HepG2 (cell line): ENCODE measurements around the gene EIF5. TPM values are rescaled to one million over a fixed set of nuclear protein-coding genes. Genes with fewer than 3 reads are reported as not detected.

Source experiments
- FLYWCH1 ChIP-seq: sonication (generic); formaldehyde crosslinking; IDR thresholded peaks from 2 replicates; pipeline ENCODE4 v1.8.1; 2023; ENCODE audit warnings: mild to moderate bottlenecking, missing genetic modification reagents
- FOXK2 ChIP-seq: fragments of 450-650 bp; IDR thresholded peaks from 2 replicates; pipeline ENCODE4 v1.6.1; 2016
- HNF4A ChIP-seq: sonication (generic); formaldehyde crosslinking; IDR thresholded peaks from 2 replicates; pipeline ENCODE4 v1.4.0; 2020; ENCODE audit warnings: missing genetic modification reagents
- KAT7 ChIP-seq: IDR thresholded peaks from 2 replicates; pipeline ENCODE4 v1.6.1; 2018; ENCODE audit warnings: borderline replicate concordance, missing compliant biosample characterization
- KDM3A ChIP-seq: IDR thresholded peaks from 2 replicates; pipeline ENCODE4 v1.6.1; 2018; ENCODE audit warnings: low read depth, missing compliant biosample characterization
- KLF9 ChIP-seq: IDR thresholded peaks from 2 replicates; pipeline ENCODE4 v1.6.1; 2016; ENCODE audit warnings: low read depth
- NFKBIZ ChIP-seq: IDR thresholded peaks from 2 replicates; pipeline ENCODE4 v1.6.1; 2018; ENCODE audit warnings: missing genetic modification reagents, missing compliant biosample characterization
- NFYC ChIP-seq: IDR thresholded peaks from 2 replicates; pipeline ENCODE4 v1.6.1; 2016; ENCODE audit warnings: missing genetic modification reagents, missing compliant biosample characterization
- RBFOX2 ChIP-seq: fragments of 200-400 bp; formaldehyde crosslinking; IDR thresholded peaks from 2 replicates; pipeline ENCODE4 v1.6.1; 2017; ENCODE audit warnings: low read depth, mild to moderate bottlenecking, low read length
- RNF2 ChIP-seq: fragments of 450-650 bp; conservative IDR thresholded peaks from 2 replicates; pipeline ENCODE4 v1.6.1; 2016; ENCODE audit warnings: low read depth
- TFAP4 ChIP-seq: sonication (generic); IDR thresholded peaks from 2 replicates; pipeline ENCODE4 v1.6.1; 2016; ENCODE audit warnings: low read depth, borderline replicate concordance
- ZBTB3 ChIP-seq: sonication (generic); formaldehyde crosslinking; IDR thresholded peaks from 2 replicates; pipeline ENCODE4 v1.4.0; 2020; ENCODE audit warnings: low read depth, mild to moderate bottlenecking, moderate library complexity, missing genetic modification reagents, borderline replicate concordance
- ZNF607 ChIP-seq: sonication (generic); formaldehyde crosslinking; IDR thresholded peaks from 2 replicates; pipeline ENCODE4 v1.5.1; 2020; ENCODE audit warnings: missing genetic modification reagents, mild to moderate bottlenecking, borderline replicate concordance
- ZNF768 ChIP-seq: sonication (generic); formaldehyde crosslinking; IDR thresholded peaks from 2 replicates; pipeline ENCODE4 v1.4.0; 2020; ENCODE audit warnings: missing genetic modification reagents
- ZSCAN12 ChIP-seq: sonication (generic); formaldehyde crosslinking; IDR thresholded peaks from 2 replicates; pipeline ENCODE4 v1.9.0; 2021; ENCODE audit warnings: mild to moderate bottlenecking, missing genetic modification reagents
- polyA plus RNA-seq, 8 experiments: library from polyadenylated mRNA; depleted of rRNA in 3 of 8; stranded (reverse) in 7 of 8; unstranded in 1 of 8; fragments of >200 nt; fragmentation: Illumina TruSeq in 4 of 8; extraction: Trizol in 4 of 8; gene quantifications; 2 replicates each; pipeline versions ENCODE4 v1.2.1 to v1.2.3, GENCODE V29; 2011 to 2016; ENCODE audit warnings: low read depth in 4 of 8, missing spikeins in 1 of 8, mixed read lengths in 1 of 8; ENCODE audit not compliant: insufficient read depth in 1 of 8
- total RNA-seq, 5 experiments: library from RNA; depleted of rRNA; stranded (reverse); fragments of >200 nt; fragmentation: Illumina TruSeq; extraction: Trizol; gene quantifications; 2 replicates each; pipeline ENCODE4 v1.2.3, GENCODE V29; 2016; ENCODE audit warnings: low read depth in 1 of 5
- TF ChIP-seq, protein P1 (sequence below): sonication (generic); formaldehyde crosslinking; IDR thresholded peaks from 2 replicates; pipeline ENCODE4 v1.4.0; 2020; ENCODE audit warnings: missing genetic modification reagents
- TF ChIP-seq, protein P2 (sequence below): sonication (generic); formaldehyde crosslinking; IDR thresholded peaks from 2 replicates; pipeline ENCODE4 v1.4.0; 2020; ENCODE audit warnings: missing genetic modification reagents, mild to moderate bottlenecking, borderline replicate concordance
- TF ChIP-seq, protein P3 (sequence below): sonication (generic); formaldehyde crosslinking; IDR thresholded peaks from 2 replicates; pipeline ENCODE4 v1.5.1; 2020; ENCODE audit warnings: mild to moderate bottlenecking, missing genetic modification reagents, moderate library complexity
- TF ChIP-seq, protein P4 (sequence below): sonication (generic); formaldehyde crosslinking; IDR thresholded peaks from 2 replicates; pipeline ENCODE4 v1.4.0; 2020; ENCODE audit warnings: low read depth, mild to moderate bottlenecking, missing genetic modification reagents

The EIF5 gene
- total and polyA plus RNA-seq, 2 of the 13 experiments (the other 11 are each of a cell fraction or from before 2014, with no cell fraction given): 189 to 281 TPM

DNA sequence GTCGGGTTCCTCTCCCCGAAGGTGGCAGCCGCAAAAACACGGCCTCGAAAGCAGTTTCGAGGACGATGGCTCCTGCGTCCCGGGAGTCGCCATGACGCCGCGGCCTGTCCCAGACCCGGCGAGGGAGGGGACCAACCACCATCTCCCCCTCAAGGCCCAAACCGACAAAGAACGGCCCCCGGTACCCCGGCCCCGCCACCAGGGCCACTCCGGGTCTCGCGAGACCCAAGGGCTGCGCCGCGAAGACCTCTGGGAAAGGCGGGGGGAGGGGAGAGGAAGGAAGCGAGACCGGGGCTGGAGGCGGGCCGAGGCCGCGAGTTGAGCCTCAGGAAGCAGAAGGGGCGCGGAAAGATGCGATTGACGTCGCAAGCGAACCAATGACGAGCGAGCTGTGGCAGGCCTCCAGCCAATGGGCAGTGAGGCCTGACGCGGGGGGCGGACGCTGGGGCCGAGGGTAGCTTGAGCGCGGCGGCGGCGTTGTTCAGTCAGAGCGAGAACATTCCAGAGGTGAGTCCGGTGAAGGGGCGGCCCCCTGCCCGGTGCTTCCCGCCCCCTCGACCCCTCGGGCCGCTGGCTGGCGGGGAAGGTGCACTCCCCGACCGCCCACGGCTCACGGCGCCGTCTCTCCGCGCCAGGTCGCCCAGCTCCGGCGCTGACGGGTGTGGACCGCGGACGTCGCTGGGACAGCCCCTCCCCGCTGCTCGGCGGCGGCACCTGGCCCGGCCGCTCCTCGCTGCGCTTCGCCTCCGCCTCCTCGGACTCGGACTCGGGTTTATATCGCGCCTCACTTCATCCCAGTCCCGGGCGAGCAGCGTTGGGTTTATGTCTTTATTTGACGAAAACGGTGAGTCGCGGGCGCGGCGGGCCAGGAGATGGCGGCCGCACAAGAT, at the start of gene EIF5 (continued):
- TF ChIP-seq, protein P1, sequence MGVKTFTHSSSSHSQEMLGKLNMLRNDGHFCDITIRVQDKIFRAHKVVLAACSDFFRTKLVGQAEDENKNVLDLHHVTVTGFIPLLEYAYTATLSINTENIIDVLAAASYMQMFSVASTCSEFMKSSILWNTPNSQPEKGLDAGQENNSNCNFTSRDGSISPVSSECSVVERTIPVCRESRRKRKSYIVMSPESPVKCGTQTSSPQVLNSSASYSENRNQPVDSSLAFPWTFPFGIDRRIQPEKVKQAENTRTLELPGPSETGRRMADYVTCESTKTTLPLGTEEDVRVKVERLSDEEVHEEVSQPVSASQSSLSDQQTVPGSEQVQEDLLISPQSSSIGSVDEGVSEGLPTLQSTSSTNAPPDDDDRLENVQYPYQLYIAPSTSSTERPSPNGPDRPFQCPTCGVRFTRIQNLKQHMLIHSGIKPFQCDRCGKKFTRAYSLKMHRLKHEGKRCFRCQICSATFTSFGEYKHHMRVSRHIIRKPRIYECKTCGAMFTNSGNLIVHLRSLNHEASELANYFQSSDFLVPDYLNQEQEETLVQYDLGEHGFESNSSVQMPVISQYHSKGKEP (CRISPR knock-in tag): no peak
- TF ChIP-seq TFAP4: no peak
- peak; percentile 99 for TF ChIP-seq NFYC (CRISPR knock-in tag)
- 0 out of 2 replicates have a peak, but pooled peaks have one; percentile 21 for TF ChIP-seq RNF2
- TF ChIP-seq NFKBIZ (CRISPR knock-in tag): no peak
- TF ChIP-seq HNF4A (CRISPR knock-in tag): no peak
- no peak for TF ChIP-seq KLF9 (CRISPR knock-in tag)
- TF ChIP-seq KAT7: peak; percentile 78
- 0 out of 2 replicates have a peak, but pooled peaks have one; percentile 75 for TF ChIP-seq ZNF607 (CRISPR knock-in tag)
- TF ChIP-seq FOXK2: no peak
- TF ChIP-seq, protein P2, sequence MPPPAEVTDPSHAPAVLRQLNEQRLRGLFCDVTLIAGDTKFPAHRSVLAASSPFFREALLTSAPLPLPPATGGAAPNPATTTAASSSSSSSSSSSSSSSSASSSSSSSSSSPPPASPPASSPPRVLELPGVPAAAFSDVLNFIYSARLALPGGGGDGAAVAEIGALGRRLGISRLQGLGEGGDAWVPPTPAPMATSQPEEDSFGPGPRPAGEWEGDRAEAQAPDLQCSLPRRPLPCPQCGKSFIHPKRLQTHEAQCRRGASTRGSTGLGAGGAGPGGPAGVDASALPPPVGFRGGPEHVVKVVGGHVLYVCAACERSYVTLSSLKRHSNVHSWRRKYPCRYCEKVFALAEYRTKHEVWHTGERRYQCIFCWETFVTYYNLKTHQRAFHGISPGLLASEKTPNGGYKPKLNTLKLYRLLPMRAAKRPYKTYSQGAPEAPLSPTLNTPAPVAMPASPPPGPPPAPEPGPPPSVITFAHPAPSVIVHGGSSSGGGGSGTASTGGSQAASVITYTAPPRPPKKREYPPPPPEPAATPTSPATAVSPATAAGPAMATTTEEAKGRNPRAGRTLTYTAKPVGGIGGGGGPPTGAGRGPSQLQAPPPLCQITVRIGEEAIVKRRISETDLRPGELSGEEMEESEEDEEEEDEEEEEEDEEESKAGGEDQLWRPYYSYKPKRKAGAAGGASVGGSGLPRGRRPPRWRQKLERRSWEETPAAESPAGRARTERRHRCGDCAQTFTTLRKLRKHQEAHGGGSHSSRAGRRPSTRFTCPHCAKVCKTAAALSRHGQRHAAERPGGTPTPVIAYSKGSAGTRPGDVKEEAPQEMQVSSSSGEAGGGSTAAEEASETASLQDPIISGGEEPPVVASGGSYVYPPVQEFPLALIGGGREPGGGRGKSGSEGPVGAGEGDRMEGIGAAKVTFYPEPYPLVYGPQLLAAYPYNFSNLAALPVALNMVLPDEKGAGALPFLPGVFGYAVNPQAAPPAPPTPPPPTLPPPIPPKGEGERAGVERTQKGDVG (CRISPR knock-in tag): peak; percentile 45; the same call in 1 of the 2 replicates
- TF ChIP-seq KDM3A: peak; percentile 41; the same call in 1 of the 2 replicates
- TF ChIP-seq ZSCAN12 (CRISPR knock-in tag): peak; percentile 50; the same call in 1 of the 2 replicates
- TF ChIP-seq, protein P3, sequence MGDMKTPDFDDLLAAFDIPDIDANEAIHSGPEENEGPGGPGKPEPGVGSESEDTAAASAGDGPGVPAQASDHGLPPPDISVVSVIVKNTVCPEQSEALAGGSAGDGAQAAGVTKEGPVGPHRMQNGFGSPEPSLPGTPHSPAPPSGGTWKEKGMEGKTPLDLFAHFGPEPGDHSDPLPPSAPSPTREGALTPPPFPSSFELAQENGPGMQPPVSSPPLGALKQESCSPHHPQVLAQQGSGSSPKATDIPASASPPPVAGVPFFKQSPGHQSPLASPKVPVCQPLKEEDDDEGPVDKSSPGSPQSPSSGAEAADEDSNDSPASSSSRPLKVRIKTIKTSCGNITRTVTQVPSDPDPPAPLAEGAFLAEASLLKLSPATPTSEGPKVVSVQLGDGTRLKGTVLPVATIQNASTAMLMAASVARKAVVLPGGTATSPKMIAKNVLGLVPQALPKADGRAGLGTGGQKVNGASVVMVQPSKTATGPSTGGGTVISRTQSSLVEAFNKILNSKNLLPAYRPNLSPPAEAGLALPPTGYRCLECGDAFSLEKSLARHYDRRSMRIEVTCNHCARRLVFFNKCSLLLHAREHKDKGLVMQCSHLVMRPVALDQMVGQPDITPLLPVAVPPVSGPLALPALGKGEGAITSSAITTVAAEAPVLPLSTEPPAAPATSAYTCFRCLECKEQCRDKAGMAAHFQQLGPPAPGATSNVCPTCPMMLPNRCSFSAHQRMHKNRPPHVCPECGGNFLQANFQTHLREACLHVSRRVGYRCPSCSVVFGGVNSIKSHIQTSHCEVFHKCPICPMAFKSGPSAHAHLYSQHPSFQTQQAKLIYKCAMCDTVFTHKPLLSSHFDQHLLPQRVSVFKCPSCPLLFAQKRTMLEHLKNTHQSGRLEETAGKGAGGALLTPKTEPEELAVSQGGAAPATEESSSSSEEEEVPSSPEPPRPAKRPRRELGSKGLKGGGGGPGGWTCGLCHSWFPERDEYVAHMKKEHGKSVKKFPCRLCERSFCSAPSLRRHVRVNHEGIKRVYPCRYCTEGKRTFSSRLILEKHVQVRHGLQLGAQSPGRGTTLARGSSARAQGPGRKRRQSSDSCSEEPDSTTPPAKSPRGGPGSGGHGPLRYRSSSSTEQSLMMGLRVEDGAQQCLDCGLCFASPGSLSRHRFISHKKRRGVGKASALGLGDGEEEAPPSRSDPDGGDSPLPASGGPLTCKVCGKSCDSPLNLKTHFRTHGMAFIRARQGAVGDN (CRISPR knock-in tag): peak; percentile 87
- TF ChIP-seq RBFOX2: peak; percentile 97
- no peak for TF ChIP-seq FLYWCH1
- peak; percentile 57; the same call in 1 of the 2 replicates for TF ChIP-seq ZNF768 (CRISPR knock-in tag)
- TF ChIP-seq ZBTB3: no peak
- TF ChIP-seq, protein P4, sequence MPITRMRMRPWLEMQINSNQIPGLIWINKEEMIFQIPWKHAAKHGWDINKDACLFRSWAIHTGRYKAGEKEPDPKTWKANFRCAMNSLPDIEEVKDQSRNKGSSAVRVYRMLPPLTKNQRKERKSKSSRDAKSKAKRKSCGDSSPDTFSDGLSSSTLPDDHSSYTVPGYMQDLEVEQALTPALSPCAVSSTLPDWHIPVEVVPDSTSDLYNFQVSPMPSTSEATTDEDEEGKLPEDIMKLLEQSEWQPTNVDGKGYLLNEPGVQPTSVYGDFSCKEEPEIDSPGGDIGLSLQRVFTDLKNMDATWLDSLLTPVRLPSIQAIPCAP (CRISPR knock-in tag): no peak
